ENCODE measurements around the gene KTN1. TPM values are rescaled to one million over a fixed set of nuclear protein-coding genes. Genes with fewer than 3 reads are reported as not detected.

The KTN1 gene
- total RNA-seq, 8 experiments from 2014 or later, result 61.4 to 201 (median 93.5) TPM

GRCh38 chr14:55704654-55705053, 124.6 kb downstream of the KTN1 start:
- ATAC-seq (replicated peaks in 6 of 8), result no peak
- no peak overlapping the region for H3K4me3 ChIP-seq
- no peaks in the 10 kb centered on the region for H3K4me1 ChIP-seq (replicated peaks in 1 of 2)
- in situ Hi-C loops (cut with MboI; ENCODE audit: low pct_unique_long_range_greater_than_20kb in 2 of 9, low sequenced_read_pairs in 9 of 9, unreplicated experiment in 9 of 9), result loop anchor here in 6 of 9 experiments (10.0 to 25.0 kb wide), 5 partner anchors 408 to 770 kb away; partner anchors contain the start of gene PELI2 (in 1 of the 6)
- 83 to 100% (median 100%) methylated on average over 1 of the region's 1 CpG; no CpG with 5 or more reads in 4 of the 10 experiments for WGBS, 10 experiments
- no peak overlapping the region for H3K27ac ChIP-seq

- ATAC-seq (replicated peaks in 6 of 8), result peak in 2 of 8 experiments; percentile 17 to 73
- Histone ChIP-seq H3K27ac (no peak overlapping the region), H3K4me3 (no peak overlapping the region), H3K4me1 (replicated peaks in 1 of 2) (no peaks in the 10 kb centered on the region)
- in situ Hi-C loops (cut with MboI; ENCODE audit: low pct_unique_long_range_greater_than_20kb in 2 of 9, low sequenced_read_pairs in 9 of 9, unreplicated experiment in 9 of 9), result loop anchor here in 6 of 9 experiments (10.0 to 25.0 kb wide), 5 partner anchors 406 to 769 kb away; partner anchors contain the start of gene PELI2 (in 1 of the 6)
- WGBS, 10 experiments, result 71 to 100% (median 96%) methylated on average over 1 to 4 of the region's 5 CpGs; no CpG with 5 or more reads in 1 of the 10 experiments
Observed at GRCh38 chr14:55705651-55706364, 125.8 kb downstream of the KTN1 start.

GRCh38 chr14:55706365-55706684, 126.3 kb downstream of the KTN1 start:
- Histone ChIP-seq H3K4me3 (no peak overlapping the region), H3K27ac (no peak overlapping the region), H3K4me1 (replicated peaks in 1 of 2) (no peaks in the 10 kb centered on the region)
- WGBS, 10 experiments, result 56 to 100% (median 68%) methylated on average over 1 of the region's 1 CpG; no CpG with 5 or more reads in 4 of the 10 experiments
- in situ Hi-C loops (cut with MboI; ENCODE audit: low pct_unique_long_range_greater_than_20kb in 2 of 9, low sequenced_read_pairs in 9 of 9, unreplicated experiment in 9 of 9), result loop anchor here in 6 of 9 experiments (10.0 to 25.0 kb wide), 5 partner anchors 406 to 768 kb away; partner anchors contain the start of gene PELI2 (in 1 of the 6)
- ATAC-seq (replicated peaks in 6 of 8), result no peak

- in situ Hi-C loops (cut with MboI; ENCODE audit: low pct_unique_long_range_greater_than_20kb in 2 of 9, low sequenced_read_pairs in 9 of 9, unreplicated experiment in 9 of 9), result loop anchor here in 6 of 9 experiments (10.0 to 25.0 kb wide), 5 partner anchors 405 to 768 kb away; partner anchors contain the start of gene PELI2 (in 1 of the 6)
- Histone ChIP-seq H3K4me1 (replicated peaks in 1 of 2) (no peaks in the 10 kb centered on the region), H3K4me3 (no peak overlapping the region), H3K27ac (no peak overlapping the region)
- ATAC-seq (replicated peaks in 6 of 8), result no peak
- WGBS, 10 experiments, result 8 to 100% (median 50%) methylated on average over 1 to 2 of the region's 2 CpGs; no CpG with 5 or more reads in 3 of the 10 experiments
Observed at GRCh38 chr14:55706893-55707292, 126.9 kb downstream of the KTN1 start.

GRCh38 chr14:55707365-55707804, 127.4 kb downstream of the KTN1 start:
- 0 to 95% (median 63%) methylated on average over 1 to 5 of the region's 6 CpGs for WGBS, 10 experiments
- ATAC-seq (replicated peaks in 6 of 8), result peak in 4 of 8 experiments; percentile 18 to 60 (median 46)
- no peaks in the 10 kb centered on the region for H3K4me1 ChIP-seq (replicated peaks in 1 of 2)
- in situ Hi-C loops (cut with MboI; ENCODE audit: low pct_unique_long_range_greater_than_20kb in 2 of 9, low sequenced_read_pairs in 9 of 9, unreplicated experiment in 9 of 9), result loop anchor here in 6 of 9 experiments (10.0 to 25.0 kb wide), 5 partner anchors 405 to 767 kb away; partner anchors contain the start of gene PELI2 (in 1 of the 6)
- no peak overlapping the region for H3K4me3 ChIP-seq
- no peak overlapping the region for H3K27ac ChIP-seq

- in situ Hi-C loops (cut with MboI; ENCODE audit: low pct_unique_long_range_greater_than_20kb in 2 of 9, low sequenced_read_pairs in 9 of 9, unreplicated experiment in 9 of 9), result loop anchor here in 5 of 9 experiments (25.0 kb wide), 4 partner anchors 402 to 752 kb away; partner anchors contain the start of gene PELI2 (in 1 of the 5)
- WGBS, 10 experiments, result 43 to 94% (median 79%) methylated on average over 1 to 2 of the region's 2 CpGs; no CpG with 5 or more reads in 1 of the 10 experiments
- Histone ChIP-seq H3K4me1 (replicated peaks in 1 of 2) (no peaks in the 10 kb centered on the region), H3K4me3 (no peak overlapping the region), H3K27ac (no peak overlapping the region)
- ATAC-seq (replicated peaks in 6 of 8), result peak in 2 of 8 experiments; percentile 14 to 82
Observed at GRCh38 chr14:55710506-55711041, 130.6 kb downstream of the KTN1 start.

GRCh38 chr14:55711175-55711811, 131.3 kb downstream of the KTN1 start:
- Histone ChIP-seq H3K4me3 (no peak overlapping the region), H3K27ac (no peak overlapping the region), H3K4me1 (replicated peaks in 1 of 2) (peaks cover 0 to 5% of the 10 kb centered on the region in 2 donors)
- in situ Hi-C loops (cut with MboI; ENCODE audit: low pct_unique_long_range_greater_than_20kb in 2 of 9, low sequenced_read_pairs in 9 of 9, unreplicated experiment in 9 of 9), result loop anchor here in 5 of 9 experiments (25.0 kb wide), 4 partner anchors 401 to 751 kb away; partner anchors contain the start of gene PELI2 (in 1 of the 5)
- 5 to 100% (median 79%) methylated on average over 1 to 3 of the region's 3 CpGs for WGBS, 10 experiments
- peak in 4 of 8 experiments; percentile 28 to 55 (median 40) for ATAC-seq (replicated peaks in 6 of 8)

GRCh38 chr14:55712491-55712890, 132.5 kb downstream of the KTN1 start:
- no peak for ATAC-seq (replicated peaks in 6 of 8)
- H3K27ac ChIP-seq, result no peak overlapping the region
- in situ Hi-C loops (cut with MboI; ENCODE audit: low pct_unique_long_range_greater_than_20kb in 2 of 9, low sequenced_read_pairs in 9 of 9, unreplicated experiment in 9 of 9), result loop anchor here in 5 of 9 experiments (25.0 kb wide), 4 partner anchors 400 to 750 kb away; partner anchors contain the start of gene PELI2 (in 1 of the 5)
- 60 to 100% (median 87%) methylated on average over 1 to 5 of the region's 5 CpGs; no CpG with 5 or more reads in 2 of the 10 experiments for WGBS, 10 experiments
- peaks cover 0 to 5% of the 10 kb centered on the region in 2 donors for H3K4me1 ChIP-seq (replicated peaks in 1 of 2)
- H3K4me3 ChIP-seq, result no peak overlapping the region

- 60 to 100% (median 93%) methylated on average over 1 to 4 of the region's 4 CpGs for WGBS, 10 experiments
- in situ Hi-C loops (cut with MboI; ENCODE audit: low pct_unique_long_range_greater_than_20kb in 2 of 9, low sequenced_read_pairs in 9 of 9, unreplicated experiment in 9 of 9), result loop anchor here in 5 of 9 experiments (25.0 kb wide), 4 partner anchors 399 to 749 kb away; partner anchors contain the start of gene PELI2 (in 1 of the 5)
- peaks cover 0 to 5% of the 10 kb centered on the region in 2 donors for H3K4me1 ChIP-seq (replicated peaks in 1 of 2)
Observed at GRCh38 chr14:55713486-55713885, 133.5 kb downstream of the KTN1 start.

GRCh38 chr14:55715889-55716288, 135.9 kb downstream of the KTN1 start:
- Histone ChIP-seq H3K4me1 (replicated peaks in 1 of 2) (peaks cover 0 to 5% of the 10 kb centered on the region in 2 donors), H3K27ac (no peak overlapping the region), H3K4me3 (no peak overlapping the region)
- in situ Hi-C loops (cut with MboI; ENCODE audit: low pct_unique_long_range_greater_than_20kb in 2 of 9, low sequenced_read_pairs in 9 of 9, unreplicated experiment in 9 of 9), result loop anchor here in 5 of 9 experiments (25.0 kb wide), 4 partner anchors 396 to 746 kb away; partner anchors contain the start of gene PELI2 (in 1 of the 5)
- WGBS, 10 experiments, result 0 to 100% (median 61%) methylated on average over 1 to 5 of the region's 5 CpGs; no CpG with 5 or more reads in 1 of the 10 experiments
- ATAC-seq (replicated peaks in 6 of 8), result peak in 4 of 8 experiments; percentile 57 to 99 (median 96)

More at GRCh38 chr14:55713486-55713885, 133.5 kb downstream of the KTN1 start:
- no peak overlapping the region for H3K27ac ChIP-seq
- H3K4me3 ChIP-seq, result no peak overlapping the region
- no peak for ATAC-seq (replicated peaks in 6 of 8)

GRCh38 chr14:55717621-55718020, 137.6 kb downstream of the KTN1 start:
- peaks cover 14 to 17% of the 10 kb centered on the region in 2 donors for H3K4me1 ChIP-seq (replicated peaks in 1 of 2)
- WGBS, 10 experiments, result 33 to 100% (median 89%) methylated on average over 1 to 4 of the region's 4 CpGs; no CpG with 5 or more reads in 1 of the 10 experiments
- no peak overlapping the region for H3K27ac ChIP-seq
- in situ Hi-C loops (cut with MboI; ENCODE audit: low pct_unique_long_range_greater_than_20kb in 2 of 9, low sequenced_read_pairs in 9 of 9, unreplicated experiment in 9 of 9), result loop anchor here in 5 of 9 experiments (25.0 kb wide), 4 partner anchors 395 to 745 kb away; partner anchors contain the start of gene PELI2 (in 1 of the 5)
- no peak overlapping the region for H3K4me3 ChIP-seq
- no peak for ATAC-seq (replicated peaks in 6 of 8)

GRCh38 chr14:55718551-55718950, 138.5 kb downstream of the KTN1 start:
- in situ Hi-C loops (cut with MboI; ENCODE audit: low pct_unique_long_range_greater_than_20kb in 2 of 9, low sequenced_read_pairs in 9 of 9, unreplicated experiment in 9 of 9), result loop anchor here in 5 of 9 experiments (25.0 kb wide), 4 partner anchors 394 to 744 kb away; partner anchors contain the start of gene PELI2 (in 1 of the 5)
- no peak for ATAC-seq (replicated peaks in 6 of 8)
- WGBS, 10 experiments, result 40 to 100% (median 100%) methylated on average over 1 of the region's 1 CpG; no CpG with 5 or more reads in 5 of the 10 experiments
- Histone ChIP-seq H3K4me3 (no peak overlapping the region), H3K27ac (no peak overlapping the region), H3K4me1 (replicated peaks in 1 of 2) (peaks cover 15 to 25% of the 10 kb centered on the region in 2 donors)
